Stimulated activated CD8-positive, alpha-beta memory T cell treated with anti-CD3 and anti-CD28 coated beads, Interleukin-15, amount 100 ng/mL, for 48 hours (primary cell): Measurements from ENCODE around the gene ETV6.

Source experiments
- DNase-seq, 2 donors: peaks; one replicate each; pipeline ENCODE4 v3.0.0-alpha.2; 2020; ENCODE audit warnings: low read depth in 2 of 2

Gene ETV6

GRCh38 chr12:11773889-11774677, 124.6 kb downstream of the ETV6 start:
- DNase-seq: no peak

GRCh38 chr12:11774821-11775220, 125.3 kb downstream of the ETV6 start:
- no peak for DNase-seq

GRCh38 chr12:11776316-11776715, 126.8 kb downstream of the ETV6 start:
- DNase-seq: no peak

- DNase-seq: no peak
Measured at GRCh38 chr12:11777451-11777850, 128.0 kb downstream of the ETV6 start.

- DNase-seq: no peak
Measured at GRCh38 chr12:11777962-11778361, 128.5 kb downstream of the ETV6 start.

GRCh38 chr12:11778713-11779685, 129.5 kb downstream of the ETV6 start:
- no peak for DNase-seq

GRCh38 chr12:11780521-11781101, 131.1 kb downstream of the ETV6 start:
- DNase-seq: no peak

- DNase-seq: no peak
Measured at GRCh38 chr12:11782914-11783420, 133.5 kb downstream of the ETV6 start.

- DNase-seq: no peak
Measured at GRCh38 chr12:11785712-11786111, 136.2 kb downstream of the ETV6 start.

GRCh38 chr12:11786638-11787365, 137.3 kb downstream of the ETV6 start:
- no peak for DNase-seq

GRCh38 chr12:11787437-11787836, 138.0 kb downstream of the ETV6 start:
- no peak for DNase-seq

- DNase-seq: no peak
Measured at GRCh38 chr12:11787933-11788849, 138.7 kb downstream of the ETV6 start.

GRCh38 chr12:11793921-11794710, 144.6 kb downstream of the ETV6 start:
- no peak for DNase-seq

- DNase-seq: no peak
Measured at GRCh38 chr12:11794751-11795150, 145.3 kb downstream of the ETV6 start.

GRCh38 chr12:11795192-11795912, 145.9 kb downstream of the ETV6 start:
- DNase-seq: no peak

GRCh38 chr12:11795913-11796459, 146.5 kb downstream of the ETV6 start:
- DNase-seq: no peak

GRCh38 chr12:11797317-11797913, 147.9 kb downstream of the ETV6 start:
- no peak for DNase-seq
